GM12878 (cell line): ENCODE results near the gene POU4F2. TPM values are rescaled to one million over a fixed set of nuclear protein-coding genes. Genes with fewer than 3 reads are reported as not detected.

Source experiments
- ATAC-seq: fragments of 200-7000 bp; cut with Tn5 transposase; 3 replicates; pipeline ENCODE4 v1.9.1; 2020; ENCODE audit warnings: mild to moderate bottlenecking, moderate library complexity
- BruUV-seq: library from RNA; stranded (reverse); fragments of 400-500 nt; replicated peaks from 2 replicates; lab custom pipeline; 2021; lab: Mats Ljungman, UMichigan
- CTCF ChIA-PET: fragments of 300-600 bp; sonication (Branson Sonifier 250); formaldehyde crosslinking; extraction: SDS; loops from one replicate; lab custom pipeline; 2021; ENCODE audit warnings: inconsistent platforms; lab: Yijun Ruan, JAX
- POLR2A ChIA-PET: fragments of 350-600 bp; formaldehyde crosslinking; extraction: SDS; loops from one replicate; lab custom pipeline; 2021; ENCODE audit warnings: inconsistent platforms; lab: Charles Lee
- RAD21 ChIA-PET: fragments of 300-600 bp; sonication (Branson Sonifier 250); formaldehyde crosslinking; loops from one replicate; lab custom pipeline; 2023; ENCODE audit warnings: antibody characterized with exemption; ENCODE audit not compliant: unreplicated experiment; lab: Charles Lee
- SMC1A ChIA-PET: fragments of 300-600 bp; sonication (Branson Sonifier 250); formaldehyde crosslinking; loops from one replicate; lab custom pipeline; 2023; ENCODE audit not compliant: unreplicated experiment, uncharacterized antibody; lab: Charles Lee
- DNase-seq: peaks from one replicate; pipeline ENCODE4 v3.0.0-alpha.2; 2011; ENCODE audit warnings: low read depth, low spot score
- FAIRE-seq: peaks from 3 replicates; lab custom pipeline; 2011; peaks lifted over from hg19 to GRCh38; lab: Jason Lieb, UNC
- H2AFZ ChIP-seq: 2 replicates; pipeline ENCODE4 v1.6.0; 2011; ENCODE audit warnings: low read depth, low read length, control low read depth; ENCODE audit not compliant: control insufficient read depth
- H3K27ac ChIP-seq: 2 replicates; pipeline ENCODE4 v1.5.1; 2011; ENCODE audit warnings: control low read depth; ENCODE audit not compliant: control insufficient read depth, insufficient read depth
- H3K27me3 ChIP-seq, 2 experiments: replicated peaks in 1 of 2; 2 replicates each; pipeline versions ENCODE4 v1.6.0 to v1.6.1; 2011; ENCODE audit warnings: low read length in 1 of 2; ENCODE audit not compliant: control insufficient read depth in 2 of 2, insufficient read depth in 2 of 2
- H3K36me3 ChIP-seq, 2 experiments: 2 replicates each; pipeline ENCODE4 v1.5.1; 2011; ENCODE audit warnings: low read length in 1 of 2; ENCODE audit not compliant: control insufficient read depth in 2 of 2, insufficient read depth in 2 of 2
- H3K4me1 ChIP-seq: 2 replicates; pipeline ENCODE4 v1.6.1; 2011; ENCODE audit warnings: mild to moderate bottlenecking, low read length, moderate library complexity, mixed read lengths; ENCODE audit not compliant: control insufficient read depth, insufficient read depth
- H3K4me2 ChIP-seq: 2 replicates; pipeline ENCODE4 v1.6.0; 2011; ENCODE audit warnings: control low read depth; ENCODE audit not compliant: control insufficient read depth, insufficient read depth
- H3K4me3 ChIP-seq: fragments of 200-600 bp; sonication (generic); 2 replicates; pipeline ENCODE4 v1.5.1; 2016
- H3K79me2 ChIP-seq: 2 replicates; pipeline ENCODE4 v1.6.0; 2011; ENCODE audit warnings: low read length; ENCODE audit not compliant: control insufficient read depth, insufficient read depth
- H3K9ac ChIP-seq: 2 replicates; pipeline ENCODE4 v1.8.0; 2011; ENCODE audit warnings: low read length, control low read depth, mixed read lengths; ENCODE audit not compliant: control insufficient read depth, insufficient read depth
- H3K9me3 ChIP-seq: replicated peaks from 3 replicates; pipeline ENCODE4 v1.5.1; 2011; ENCODE audit warnings: mild to moderate bottlenecking, low read length; ENCODE audit not compliant: control insufficient read depth, insufficient read depth
- H4K20me1 ChIP-seq: 2 replicates; pipeline ENCODE4 v1.6.0; 2011; ENCODE audit not compliant: control insufficient read depth, insufficient read depth
- CHD4 ChIP-seq: fragments of 200-600 bp; sonication (generic); IDR thresholded peaks from 2 replicates; pipeline ENCODE4 v1.6.1; 2016; ENCODE audit warnings: mild to moderate bottlenecking
- E4F1 ChIP-seq: fragments of 450-650 bp; IDR thresholded peaks from 2 replicates; pipeline ENCODE4 v1.6.1; 2018; ENCODE audit warnings: borderline replicate concordance, mild to moderate bottlenecking; ENCODE audit not compliant: partially characterized antibody
- FOS ChIP-seq: IDR thresholded peaks from 3 replicates; pipeline ENCODE4 v1.6.1; 2011; ENCODE audit warnings: borderline replicate concordance; ENCODE audit not compliant: insufficient read length; ENCODE audit errors: extremely low read depth
- JUND ChIP-seq: IDR thresholded peaks from 2 replicates; pipeline ENCODE4 v1.6.1; 2012; ENCODE audit warnings: low read depth, mild to moderate bottlenecking, low read length, improper control_type of control experiment, moderate library complexity
- PKNOX1 ChIP-seq: fragments of 450-650 bp; IDR thresholded peaks from 2 replicates; pipeline ENCODE4 v1.6.1; 2016; ENCODE audit warnings: mild to moderate bottlenecking
- POLR2A ChIP-seq: IDR thresholded peaks from 2 replicates; pipeline ENCODE4 v1.6.1; 2011; ENCODE audit warnings: low read depth, mild to moderate bottlenecking, low read length
- SIN3A ChIP-seq: IDR thresholded peaks from 2 replicates; pipeline ENCODE4 v1.6.1; 2012; ENCODE audit warnings: low read depth, low read length, improper control_type of control experiment
- SUZ12 ChIP-seq: fragments of 200-600 bp; sonication (generic); IDR thresholded peaks from one replicate; pipeline ENCODE4 v1.6.1; 2018; ENCODE audit warnings: antibody characterized with exemption, mild to moderate bottlenecking; ENCODE audit not compliant: unreplicated experiment
- WGBS: methylation state at CpG from one replicate; pipeline ENCODE4 v1.1.6; 2016; ENCODE audit warnings: low lambda C conversion rate; ENCODE audit not compliant: insufficient replicate concordance, insufficient coverage; ENCODE audit errors: missing lambda C conversion rate; 5-methylcytosine and 5-hydroxymethylcytosine counted together
- in situ Hi-C: fragments of 300-500 bp; cut with MboI; formaldehyde crosslinking; loops from 9 replicates; pipeline ENCODE4 v1.14.3; 2018; ENCODE audit warnings: mixed read lengths
- intact Hi-C: fragments of 100-400 bp; cut with micrococcal nuclease; formaldehyde crosslinking; loops from one replicate; pipeline ENCODE4 v1.14.2; 2022; ENCODE audit not compliant: unreplicated experiment
- polyA plus RNA-seq, 11 experiments: library from polyadenylated mRNA; depleted of rRNA in 4 of 11; unstranded in 6 of 11; stranded (reverse) in 5 of 11; fragments of >200 nt; fragmentation: Nextera tagmentation in 4 of 11; fragmentation: Illumina TruSeq in 1 of 11; extraction: Ambion mirVana in 4 of 11; extraction: Trizol in 1 of 11; gene quantifications; 1 replicate in 1 of 11; 2 replicates in 10 of 11; pipeline versions ENCODE4 v1.2.1 to v1.2.3, GENCODE V29; 2011 to 2016; ENCODE audit warnings: inconsistent platforms in 2 of 11, missing spikeins in 2 of 11, low read depth in 1 of 11
- total RNA-seq, 4 experiments: library from RNA; depleted of rRNA in 3 of 4; stranded (reverse); fragments of >200 nt in 3 of 4; fragmentation: Illumina TruSeq in 1 of 4; extraction: Trizol in 1 of 4; gene quantifications; 2 replicates each; pipeline versions ENCODE4 v1.2.1 to v1.2.3, GENCODE V29; 2013 to 2021
- TF ChIP-seq, protein P1 (sequence below): fragments of 450-650 bp; IDR thresholded peaks from 2 replicates; pipeline ENCODE4 v1.6.1; 2016; ENCODE audit warnings: mild to moderate bottlenecking, moderate library complexity, borderline replicate concordance

POU4F2 gene
- total and polyA plus RNA-seq, 10 of the 15 experiments (the other 5 are each of a cell fraction or from before 2014, with no cell fraction given), result 0.05 TPM; not detected in 9

DNA sequence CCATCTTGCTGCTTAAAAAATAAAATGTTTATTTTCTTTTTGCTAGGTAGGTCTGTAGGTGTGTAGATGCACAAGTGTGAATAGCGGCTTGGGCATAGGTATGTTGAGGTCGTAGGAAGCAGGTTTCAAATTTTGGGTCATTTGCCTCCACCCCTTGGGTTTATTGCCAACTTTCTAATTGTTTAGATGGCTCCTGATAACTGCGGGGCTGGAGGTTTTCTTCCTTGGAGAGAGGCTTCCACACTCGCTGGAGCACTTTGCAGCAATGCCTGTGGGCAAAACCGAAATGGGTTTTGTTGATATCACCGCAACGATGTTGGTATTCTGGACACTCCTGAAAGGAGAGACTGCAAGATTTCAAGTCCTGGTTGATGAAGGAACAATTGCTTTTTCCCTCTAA is 3.9 kb upstream of the POU4F2 start:
- ATAC-seq, result no peak
- Histone ChIP-seq H3K27ac (no peak overlapping the region), H3K9me3 (no peaks in the 10 kb centered on the region; the same call in 2 of the 3 replicates), H3K4me1 (no peaks in the 10 kb centered on the region), H3K27me3 (peaks cover 3 to 12% of the 10 kb centered on the region in 2 experiments; a peak in 3 of 4 replicates), H3K79me2 (no peaks in the 10 kb centered on the region), H4K20me1 (no peaks in the 10 kb centered on the region), H3K4me2 (no peak overlapping the region), H3K36me3 (no peaks in the 10 kb centered on the region), H2AFZ (no peak overlapping the region), H3K4me3 (no peak overlapping the region), H3K9ac (no peak overlapping the region)
- FAIRE-seq, result no peak
- CTCF ChIA-PET, result no interaction called here
- TF ChIP-seq POLR2A, result no peak
- TF ChIP-seq JUND, result no peak
- no peak for TF ChIP-seq CHD4
- SMC1A ChIA-PET, result no interaction called here
- in situ Hi-C loops, result no loop called here
- 1% methylated on average over 7 of the region's 7 CpGs for WGBS
- BruUV-seq, result no TSS peak
- no peak for DNase-seq
- POLR2A ChIA-PET, result no interaction called here
- intact Hi-C loops, result loop anchor here (5.0 kb wide), 1 partner anchor 288 kb away; no protein-coding TSS in a partner anchor
- RAD21 ChIA-PET, result no interaction called here

GRCh38 chr4:146637621-146638332 is 916 bp upstream of the POU4F2 start:
- Histone ChIP-seq H3K27ac (no peak overlapping the region), H3K9me3 (no peaks in the 10 kb centered on the region; the same call in 2 of the 3 replicates), H3K9ac (no peak overlapping the region), H3K4me1 (no peaks in the 10 kb centered on the region), H3K4me3 (no peak overlapping the region), H3K27me3 (peaks cover 0 to 14% of the 10 kb centered on the region in 2 experiments; a peak in 2 of 4 replicates), H3K36me3 (no peaks in the 10 kb centered on the region), H3K4me2 (no peak overlapping the region), H3K79me2 (no peaks in the 10 kb centered on the region), H2AFZ (no peak overlapping the region), H4K20me1 (no peaks in the 10 kb centered on the region)
- WGBS, result 39% methylated on average over 33 of the region's 35 CpGs
- intact Hi-C loops (no loop called here), in situ Hi-C loops (no loop called here)
- SMC1A ChIA-PET, result no interaction called here
- DNase-seq (no peak), ATAC-seq (no peak), FAIRE-seq (no peak)
- CTCF ChIA-PET, result no interaction called here
- POLR2A ChIA-PET, result no interaction called here
- no TSS peak for BruUV-seq
- RAD21 ChIA-PET, result no interaction called here
- TF ChIP-seq SIN3A (no peak), SUZ12 (no peak), E4F1 (no peak), PKNOX1 (no peak), FOS (no peak)
- TF ChIP-seq, protein P1, sequence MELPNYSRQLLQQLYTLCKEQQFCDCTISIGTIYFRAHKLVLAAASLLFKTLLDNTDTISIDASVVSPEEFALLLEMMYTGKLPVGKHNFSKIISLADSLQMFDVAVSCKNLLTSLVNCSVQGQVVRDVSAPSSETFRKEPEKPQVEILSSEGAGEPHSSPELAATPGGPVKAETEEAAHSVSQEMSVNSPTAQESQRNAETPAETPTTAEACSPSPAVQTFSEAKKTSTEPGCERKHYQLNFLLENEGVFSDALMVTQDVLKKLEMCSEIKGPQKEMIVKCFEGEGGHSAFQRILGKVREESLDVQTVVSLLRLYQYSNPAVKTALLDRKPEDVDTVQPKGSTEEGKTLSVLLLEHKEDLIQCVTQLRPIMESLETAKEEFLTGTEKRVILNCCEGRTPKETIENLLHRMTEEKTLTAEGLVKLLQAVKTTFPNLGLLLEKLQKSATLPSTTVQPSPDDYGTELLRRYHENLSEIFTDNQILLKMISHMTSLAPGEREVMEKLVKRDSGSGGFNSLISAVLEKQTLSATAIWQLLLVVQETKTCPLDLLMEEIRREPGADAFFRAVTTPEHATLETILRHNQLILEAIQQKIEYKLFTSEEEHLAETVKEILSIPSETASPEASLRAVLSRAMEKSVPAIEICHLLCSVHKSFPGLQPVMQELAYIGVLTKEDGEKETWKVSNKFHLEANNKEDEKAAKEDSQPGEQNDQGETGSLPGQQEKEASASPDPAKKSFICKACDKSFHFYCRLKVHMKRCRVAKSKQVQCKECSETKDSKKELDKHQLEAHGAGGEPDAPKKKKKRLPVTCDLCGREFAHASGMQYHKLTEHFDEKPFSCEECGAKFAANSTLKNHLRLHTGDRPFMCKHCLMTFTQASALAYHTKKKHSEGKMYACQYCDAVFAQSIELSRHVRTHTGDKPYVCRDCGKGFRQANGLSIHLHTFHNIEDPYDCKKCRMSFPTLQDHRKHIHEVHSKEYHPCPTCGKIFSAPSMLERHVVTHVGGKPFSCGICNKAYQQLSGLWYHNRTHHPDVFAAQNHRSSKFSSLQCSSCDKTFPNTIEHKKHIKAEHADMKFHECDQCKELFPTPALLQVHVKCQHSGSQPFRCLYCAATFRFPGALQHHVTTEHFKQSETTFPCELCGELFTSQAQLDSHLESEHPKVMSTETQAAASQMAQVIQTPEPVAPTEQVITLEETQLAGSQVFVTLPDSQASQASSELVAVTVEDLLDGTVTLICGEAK, result no peak
